Neuronal stem cell (in vitro differentiated cells): ENCODE results near the gene GMCL2.

Experiments
- DNase-seq: peaks from one replicate; pipeline ENCODE4 v3.0.0-alpha.2; 2013; ENCODE audit warnings: low spot score
- H2AFZ ChIP-seq: one replicate; pipeline ENCODE4 v1.6.1; 2013; ENCODE audit warnings: mild to moderate bottlenecking, low read length, inconsistent platforms
- H2AK5ac ChIP-seq: 2 replicates; pipeline ENCODE4 v1.6.1; 2013; ENCODE audit warnings: low read depth, mild to moderate bottlenecking, inconsistent platforms, low read length, moderate library complexity, mixed read lengths
- H2BK120ac ChIP-seq: 2 replicates; pipeline ENCODE4 v1.6.1; 2013; ENCODE audit warnings: low read depth, mild to moderate bottlenecking, inconsistent platforms, low read length, moderate library complexity, mixed read lengths
- H2BK12ac ChIP-seq: one replicate; pipeline ENCODE4 v1.6.1; 2013; ENCODE audit warnings: low read length, inconsistent platforms
- H2BK15ac ChIP-seq: 2 replicates; pipeline ENCODE4 v1.6.1; 2013; ENCODE audit warnings: mild to moderate bottlenecking, low read length, inconsistent platforms, mixed read lengths
- H2BK5ac ChIP-seq: one replicate; pipeline ENCODE4 v1.6.1; 2013; ENCODE audit warnings: inconsistent platforms, mild to moderate bottlenecking, low read length, moderate library complexity
- H3K14ac ChIP-seq: one replicate; pipeline ENCODE4 v1.6.1; 2013; ENCODE audit warnings: low read length, inconsistent platforms
- H3K18ac ChIP-seq: 2 replicates; pipeline ENCODE4 v1.6.1; 2013; ENCODE audit warnings: low read length, inconsistent platforms
- H3K23ac ChIP-seq: 2 replicates; pipeline ENCODE4 v1.6.1; 2013; ENCODE audit warnings: low read depth, mild to moderate bottlenecking, mixed read lengths, low read length, inconsistent platforms; ENCODE audit not compliant: poor library complexity
- H3K27ac ChIP-seq: replicated peaks from 3 replicates; pipeline ENCODE4 v1.5.1; 2013; ENCODE audit warnings: low read length, inconsistent platforms
- H3K27me3 ChIP-seq, 3 experiments: 2 replicates each; pipeline ENCODE4 v1.6.1; 2013; ENCODE audit warnings: low read length in 3 of 3, mild to moderate bottlenecking in 2 of 3, inconsistent platforms in 1 of 3, low read depth in 1 of 3, mixed read lengths in 1 of 3, moderate library complexity in 1 of 3; ENCODE audit not compliant: control insufficient read depth in 3 of 3, insufficient read depth in 3 of 3
- H3K36me3 ChIP-seq, 2 donors: replicated peaks in 1 of 2; 2 replicates each; pipeline ENCODE4 v1.6.1; 2013; ENCODE audit warnings: low read length in 2 of 2; ENCODE audit not compliant: control insufficient read depth in 2 of 2, insufficient read depth in 2 of 2
- H3K4ac ChIP-seq: 2 replicates; pipeline ENCODE4 v1.6.1; 2013; ENCODE audit warnings: inconsistent platforms, mild to moderate bottlenecking, low read length, moderate library complexity
- H3K4me1 ChIP-seq, 2 donors: 1 replicate in 1 of 2; 2 replicates in 1 of 2; pipeline ENCODE4 v1.6.1; 2013; ENCODE audit warnings: low read length in 2 of 2, low read depth in 1 of 2; ENCODE audit not compliant: control insufficient read depth in 2 of 2, insufficient read depth in 1 of 2
- H3K4me2 ChIP-seq: one replicate; pipeline ENCODE4 v1.6.1; 2013; ENCODE audit warnings: mild to moderate bottlenecking, low read length, inconsistent platforms; ENCODE audit not compliant: insufficient read depth, poor library complexity, severe bottlenecking
- H3K4me3 ChIP-seq, 2 donors: 2 replicates each; pipeline ENCODE4 v1.5.1; 2013; ENCODE audit warnings: low read length in 2 of 2, mild to moderate bottlenecking in 2 of 2, inconsistent platforms in 1 of 2, moderate library complexity in 1 of 2
- H3K79me1 ChIP-seq: one replicate; pipeline ENCODE4 v1.6.1; 2013; ENCODE audit warnings: low read depth, mild to moderate bottlenecking, inconsistent platforms, low read length, moderate library complexity
- H3K9ac ChIP-seq: one replicate; pipeline ENCODE4 v1.6.1; 2013; ENCODE audit warnings: mild to moderate bottlenecking, low read depth, low read length, inconsistent platforms; ENCODE audit not compliant: poor library complexity
- H3K9me3 ChIP-seq, 2 donors: replicated peaks in 1 of 2; 2 replicates each; pipeline versions ENCODE3 to v1.6.1; 2013; ENCODE audit warnings: low read length in 2 of 2, mild to moderate bottlenecking in 2 of 2, inconsistent platforms in 1 of 2, low read depth in 1 of 2, mixed read lengths in 1 of 2, moderate library complexity in 1 of 2; ENCODE audit not compliant: control insufficient read depth in 2 of 2, insufficient read depth in 1 of 2
- H4K8ac ChIP-seq: one replicate; pipeline ENCODE4 v1.6.1; 2013; ENCODE audit warnings: low read depth, mild to moderate bottlenecking, inconsistent platforms, low read length, moderate library complexity
- H4K91ac ChIP-seq: one replicate; pipeline ENCODE4 v1.6.1; 2013; ENCODE audit warnings: low read length, low read depth, mild to moderate bottlenecking, inconsistent platforms; ENCODE audit not compliant: poor library complexity
- WGBS, 2 donors: extraction: QIAGEN DNeasy Blood & Tissue Kit; methylation state at CpG; one replicate each; pipeline ENCODE4 v1.1.7; 2013; ENCODE audit warnings: missing lambda C conversion rate in 2 of 2, mixed read lengths in 1 of 2; ENCODE audit not compliant: insufficient read length in 2 of 2, insufficient replicate concordance in 1 of 2; ENCODE audit errors: extremely low coverage in 2 of 2; 5-methylcytosine and 5-hydroxymethylcytosine counted together

The GMCL2 gene

GRCh38 chr5:178209334-178210072 lies 22.3 kb upstream of the GMCL2 start:
- peaks cover 85 to 92% of the 10 kb centered on the region in 2 donors for H3K36me3 ChIP-seq

GRCh38 chr5:178208540-178209227 lies 21.5 kb upstream of the GMCL2 start:
- Histone ChIP-seq H3K27ac (no peak overlapping the region), H3K18ac (no peak overlapping the region), H3K4me2 (no peak overlapping the region), H2BK12ac (no peak overlapping the region), H3K36me3 (peaks cover 76 to 84% of the 10 kb centered on the region in 2 donors), H3K79me1 (peaks cover 8% of the 10 kb centered on the region), H3K14ac (no peak overlapping the region), H2BK120ac (no peak overlapping the region), H2AFZ (no peak overlapping the region), H3K27me3 (no peaks in the 10 kb centered on the region), H3K4me3 (no peak overlapping the region), H3K9me3 (no peaks in the 10 kb centered on the region), H3K4me1 (peaks cover 9 to 11% of the 10 kb centered on the region in 2 donors), H2AK5ac (no peak overlapping the region), H4K91ac (no peak overlapping the region), H4K8ac (no peak overlapping the region), H3K9ac (no peak overlapping the region), H2BK15ac (no peak overlapping the region), H3K23ac (no peak overlapping the region), H2BK5ac (no peak overlapping the region), H3K4ac (no peak overlapping the region)
- WGBS, 2 donors: no CpG with 5 or more reads among the region's 5 CpGs
- DNase-seq: no peak

More at GRCh38 chr5:178209334-178210072, 22.3 kb upstream of the GMCL2 start:
- no peak overlapping the region for H3K9ac ChIP-seq
- H2BK12ac ChIP-seq: no peak overlapping the region
- H2AK5ac ChIP-seq: no peak overlapping the region
- no peak overlapping the region for H2BK5ac ChIP-seq
- H2BK120ac ChIP-seq: no peak overlapping the region
- H3K18ac ChIP-seq: no peak overlapping the region
- no peak overlapping the region for H4K91ac ChIP-seq
- H3K9me3 ChIP-seq: no peaks in the 10 kb centered on the region
- peaks cover 8% of the 10 kb centered on the region for H3K79me1 ChIP-seq
- DNase-seq: no peak
- no peak overlapping the region for H3K14ac ChIP-seq
- H3K4me1 ChIP-seq: peaks cover 9 to 11% of the 10 kb centered on the region in 2 donors
- WGBS, 2 donors: no CpG with 5 or more reads among the region's 8 CpGs
- no peak overlapping the region for H2AFZ ChIP-seq
- no peak overlapping the region for H3K4ac ChIP-seq
- H3K27me3 ChIP-seq: no peaks in the 10 kb centered on the region
- H3K27ac ChIP-seq: no peak overlapping the region
- H4K8ac ChIP-seq: no peak overlapping the region
- no peak overlapping the region for H2BK15ac ChIP-seq
- H3K23ac ChIP-seq: no peak overlapping the region
- no peak overlapping the region for H3K4me3 ChIP-seq
- H3K4me2 ChIP-seq: no peak overlapping the region

GRCh38 chr5:178207917-178208280 lies 20.7 kb upstream of the GMCL2 start:
- Histone ChIP-seq H2AK5ac (no peak overlapping the region), H3K23ac (no peak overlapping the region), H2AFZ (no peak overlapping the region), H3K79me1 (peaks cover 8% of the 10 kb centered on the region), H2BK120ac (no peak overlapping the region), H3K4ac (no peak overlapping the region), H2BK5ac (no peak overlapping the region), H3K14ac (no peak overlapping the region), H3K9me3 (no peaks in the 10 kb centered on the region), H3K4me2 (no peak overlapping the region), H3K4me1 (peaks cover 9 to 11% of the 10 kb centered on the region in 2 donors), H4K8ac (no peak overlapping the region), H3K27ac (no peak overlapping the region), H3K36me3 (peaks cover 70 to 76% of the 10 kb centered on the region in 2 donors), H4K91ac (no peak overlapping the region), H3K9ac (no peak overlapping the region), H3K18ac (no peak overlapping the region), H3K27me3 (no peaks in the 10 kb centered on the region), H3K4me3 (no peak overlapping the region), H2BK15ac (no peak overlapping the region), H2BK12ac (no peak overlapping the region)
- WGBS, 2 donors: no CpG with 5 or more reads among the region's 1 CpG
- DNase-seq: no peak

GRCh38 chr5:178207183-178207916 lies 20.2 kb upstream of the GMCL2 start:
- Histone ChIP-seq H3K27me3 (no peaks in the 10 kb centered on the region), H2BK12ac (no peak overlapping the region), H3K18ac (no peak overlapping the region), H2AK5ac (no peak overlapping the region), H3K4me3 (peak overlapping the region in 1 of 2 donors; percentile 85), H3K36me3 (peaks cover 65 to 71% of the 10 kb centered on the region in 2 donors), H4K91ac (no peak overlapping the region), H3K79me1 (peaks cover 8% of the 10 kb centered on the region), H2AFZ (no peak overlapping the region), H3K4me2 (no peak overlapping the region), H3K23ac (no peak overlapping the region), H3K14ac (no peak overlapping the region), H3K9ac (no peak overlapping the region), H2BK15ac (no peak overlapping the region), H3K9me3 (no peaks in the 10 kb centered on the region), H3K4ac (no peak overlapping the region), H4K8ac (no peak overlapping the region), H3K27ac (no peak overlapping the region), H2BK5ac (no peak overlapping the region), H2BK120ac (no peak overlapping the region), H3K4me1 (peaks cover 9 to 11% of the 10 kb centered on the region in 2 donors)
- DNase-seq: no peak
- no CpG with 5 or more reads among the region's 5 CpGs for WGBS, 2 donors
